HCT116 (cell line): Measurements from ENCODE around the gene ARHGEF16. TPM values are rescaled to one million over a fixed set of nuclear protein-coding genes. Genes with fewer than 3 reads are reported as not detected.

Experiments used
- ATAC-seq: fragments of 200-7000 bp; cut with Tn5 transposase; 2 replicates; pipeline ENCODE4 v1.9.1; 2020; ENCODE audit warnings: mild to moderate bottlenecking, moderate library complexity
- BruUV-seq: library from RNA; stranded (reverse); fragments of 400-500 nt; replicated peaks from 2 replicates; lab custom pipeline; 2021; lab: Mats Ljungman, UMichigan
- CTCF ChIA-PET: fragments of 300-600 bp; sonication (Branson Sonifier 250); formaldehyde crosslinking; loops from one replicate; lab custom pipeline; 2021; ENCODE audit warnings: antibody characterized with exemption; lab: Charles Lee
- POLR2A ChIA-PET: fragments of 300-600, 350-600 bp; sonication (Branson Sonifier 250); formaldehyde crosslinking; loops from one replicate; lab custom pipeline; 2021; ENCODE audit warnings: antibody characterized with exemption; lab: Charles Lee
- RAD21 ChIA-PET, 2 experiments: fragments of 300-600 bp; sonication (Branson Sonifier 250); formaldehyde crosslinking; loops; one replicate each; lab custom pipeline; 2023; ENCODE audit warnings: low total read pairs in 2 of 2; ENCODE audit not compliant: uncharacterized antibody in 2 of 2, unreplicated experiment in 2 of 2, low non-redundant PET in 1 of 2; lab: Charles Lee
- DNase-seq: peaks from one replicate; pipeline ENCODE4 v3.0.0-alpha.2; 2010; ENCODE audit warnings: low read depth, low spot score
- H2AFZ ChIP-seq: fragments of 200-600 bp; shearing (Covaris generic), sonication (generic); 2 replicates; pipeline ENCODE4 v1.6.1; 2017; ENCODE audit warnings: low read depth, mixed run types, mixed read lengths, antibody characterized with exemption, low read length; ENCODE audit not compliant: poor library complexity, severe bottlenecking
- H3K27ac ChIP-seq: 2 replicates; pipeline ENCODE4 v1.5.1; 2012; ENCODE audit warnings: low read depth, low read length
- H3K27me3 ChIP-seq: fragments of 200-600 bp; sonication (generic); 2 replicates; pipeline ENCODE4 v1.6.1; 2016; ENCODE audit warnings: mixed run types, low read length, mixed read lengths; ENCODE audit not compliant: insufficient read depth
- H3K36me3 ChIP-seq, 2 experiments: fragments of 200-500 bp in 1 of 2; fragments of 200-600 bp in 1 of 2; sonication (Bioruptor generic) in 1 of 2; sonication (generic) in 1 of 2; 2 replicates each; pipeline versions ENCODE4 v1.5.1 to v1.6.1; 2014 to 2016; ENCODE audit warnings: low read length in 2 of 2, inconsistent platforms in 1 of 2, mixed read lengths in 1 of 2, mixed run types in 1 of 2; ENCODE audit not compliant: insufficient read depth in 2 of 2, control insufficient read depth in 1 of 2
- H3K4me1 ChIP-seq, 2 experiments: fragments of 200-600 bp in 1 of 2; sonication (generic) in 1 of 2; 2 replicates each; pipeline versions ENCODE4 v1.5.1 to v1.6.1; 2012 to 2017; ENCODE audit warnings: low read length in 2 of 2, inconsistent platforms in 1 of 2, mild to moderate bottlenecking in 1 of 2, mixed read lengths in 1 of 2, mixed run types in 1 of 2, moderate library complexity in 1 of 2; ENCODE audit not compliant: insufficient read depth in 2 of 2, control insufficient read depth in 1 of 2
- H3K4me2 ChIP-seq: fragments of 200-600 bp; sonication (generic); 2 replicates; pipeline ENCODE4 v1.6.1; 2017; ENCODE audit warnings: mixed run types, low read length, mixed read lengths
- H3K4me3 ChIP-seq, 2 experiments: fragments of 200-600 bp in 1 of 2; sonication (generic) in 1 of 2; replicated peaks in 1 of 2; 2 replicates each; pipeline ENCODE4 v1.5.1; 2011 to 2016; ENCODE audit warnings: low read length in 2 of 2, control low read depth in 1 of 2, low read depth in 1 of 2, mild to moderate bottlenecking in 1 of 2, mixed read lengths in 1 of 2, mixed run types in 1 of 2
- H3K79me2 ChIP-seq: fragments of 200-600 bp; sonication (generic); 2 replicates; pipeline ENCODE4 v1.6.1; 2017; ENCODE audit warnings: mild to moderate bottlenecking, mixed run types, low read length, moderate library complexity, mixed read lengths; ENCODE audit not compliant: insufficient read depth
- H3K9ac ChIP-seq: fragments of 200-600 bp; sonication (generic); 2 replicates; pipeline ENCODE4 v1.6.1; 2016; ENCODE audit warnings: low read length, mixed read lengths
- H3K9me2 ChIP-seq: fragments of 200-600 bp; sonication (generic), shearing (Covaris generic); 2 replicates; pipeline ENCODE4 v1.6.1; 2017; ENCODE audit warnings: mixed run types, mild to moderate bottlenecking, moderate library complexity; ENCODE audit not compliant: insufficient read depth
- H3K9me3 ChIP-seq, 2 experiments: fragments of 200-500 bp in 1 of 2; fragments of 200-600 bp in 1 of 2; sonication (Bioruptor generic) in 1 of 2; sonication (generic) in 1 of 2; 2 replicates each; pipeline ENCODE4 v1.6.1; 2014 to 2017; ENCODE audit warnings: low read length in 2 of 2, mixed read lengths in 2 of 2, inconsistent platforms in 1 of 2, low read depth in 1 of 2, mild to moderate bottlenecking in 1 of 2, mixed run types in 1 of 2, moderate library complexity in 1 of 2; ENCODE audit not compliant: control insufficient read depth in 1 of 2, insufficient read depth in 1 of 2
- H4K20me1 ChIP-seq: fragments of 200-600 bp; sonication (generic), shearing (Covaris generic); 2 replicates; pipeline ENCODE4 v1.6.1; 2017; ENCODE audit warnings: mixed run types, mild to moderate bottlenecking, moderate library complexity; ENCODE audit not compliant: insufficient read depth
- ATF3 ChIP-seq: IDR thresholded peaks from 2 replicates; pipeline ENCODE4 v1.6.1; 2012
- CBX3 ChIP-seq: IDR thresholded peaks from 2 replicates; pipeline ENCODE4 v1.6.1; 2012; ENCODE audit warnings: low read depth
- CEBPB ChIP-seq: IDR thresholded peaks from 2 replicates; pipeline ENCODE4 v1.6.1; 2012; ENCODE audit warnings: low read depth
- FOSL1 ChIP-seq: IDR thresholded peaks from 2 replicates; pipeline ENCODE4 v1.6.1; 2012; ENCODE audit warnings: low read depth
- MAX ChIP-seq: IDR thresholded peaks from 2 replicates; pipeline ENCODE4 v1.6.1; 2012
- SIN3A ChIP-seq: IDR thresholded peaks from 2 replicates; pipeline ENCODE4 v1.6.1; 2012; ENCODE audit warnings: low read depth
- TCF7L2 ChIP-seq: IDR thresholded peaks from 2 replicates; pipeline ENCODE4 v1.7.0; 2011; ENCODE audit warnings: borderline replicate concordance, inconsistent platforms; ENCODE audit not compliant: insufficient read depth, insufficient read length; ENCODE audit errors: extremely low read depth
- ZFX ChIP-seq: fragments of 450-650 bp; IDR thresholded peaks from 2 replicates; pipeline ENCODE4 v1.6.1; 2017
- ZNF274 ChIP-seq: fragments of 200-500 bp; sonication (Bioruptor generic); IDR thresholded peaks from 2 replicates; pipeline ENCODE4 v1.6.1; 2014; ENCODE audit warnings: mild to moderate bottlenecking, low read depth, low read length, inconsistent platforms
- intact Hi-C: fragments of 100-400 bp; cut with micrococcal nuclease; formaldehyde crosslinking; loops from 2 replicates; pipeline ENCODE4 v1.10.0; 2022
- total RNA-seq: library from RNA; stranded (reverse); gene quantifications from one replicate; pipeline ENCODE4 v1.2.1, GENCODE V29; 2021; ENCODE audit not compliant: unreplicated experiment
- TF ChIP-seq, protein P1 (sequence below), 3 experiments: fragments of 200-600 bp in 1 of 3; sonication (generic) in 1 of 3; IDR thresholded peaks in 2 of 3; conservative IDR thresholded peaks in 1 of 3; 2 replicates each; pipeline ENCODE4 v1.5.1; 2012 to 2017; ENCODE audit warnings: low read depth in 2 of 3, low read length in 2 of 3, antibody characterized with exemption in 1 of 3, borderline replicate concordance in 1 of 3, control low read depth in 1 of 3, mild to moderate bottlenecking in 1 of 3, mixed read lengths in 1 of 3, mixed run types in 1 of 3, moderate library complexity in 1 of 3; ENCODE audit not compliant: insufficient read depth in 1 of 3

Gene ARHGEF16
- total RNA-seq, 1 experiment from 2014 or later = 37.4 TPM

GRCh38 chr1:3468236-3469103, 14.0 kb downstream of the ARHGEF16 start:
- H3K36me3 ChIP-seq = no peaks in the 10 kb centered on the region
- no peaks in the 10 kb centered on the region for H3K9me3 ChIP-seq
- no peak overlapping the region for H2AFZ ChIP-seq
- intact Hi-C loops = no loop called here
- H3K27me3 ChIP-seq = no peaks in the 10 kb centered on the region
- no peak overlapping the region for H3K4me3 ChIP-seq
- H3K27ac ChIP-seq = no peak overlapping the region
- no peak for DNase-seq
- no TSS peak for BruUV-seq
- POLR2A ChIA-PET = no interaction called here
- H3K9ac ChIP-seq = no peak overlapping the region
- CTCF ChIA-PET = no interaction called here
- H3K79me2 ChIP-seq = no peaks in the 10 kb centered on the region
- no peak for TF ChIP-seq FOSL1
- no peak for TF ChIP-seq CBX3
- no peak for TF ChIP-seq ZNF274
- no peak for TF ChIP-seq CEBPB
- TF ChIP-seq ATF3 = no peak
- TF ChIP-seq MAX = no peak
- no peak for TF ChIP-seq TCF7L2
- TF ChIP-seq, protein P1, sequence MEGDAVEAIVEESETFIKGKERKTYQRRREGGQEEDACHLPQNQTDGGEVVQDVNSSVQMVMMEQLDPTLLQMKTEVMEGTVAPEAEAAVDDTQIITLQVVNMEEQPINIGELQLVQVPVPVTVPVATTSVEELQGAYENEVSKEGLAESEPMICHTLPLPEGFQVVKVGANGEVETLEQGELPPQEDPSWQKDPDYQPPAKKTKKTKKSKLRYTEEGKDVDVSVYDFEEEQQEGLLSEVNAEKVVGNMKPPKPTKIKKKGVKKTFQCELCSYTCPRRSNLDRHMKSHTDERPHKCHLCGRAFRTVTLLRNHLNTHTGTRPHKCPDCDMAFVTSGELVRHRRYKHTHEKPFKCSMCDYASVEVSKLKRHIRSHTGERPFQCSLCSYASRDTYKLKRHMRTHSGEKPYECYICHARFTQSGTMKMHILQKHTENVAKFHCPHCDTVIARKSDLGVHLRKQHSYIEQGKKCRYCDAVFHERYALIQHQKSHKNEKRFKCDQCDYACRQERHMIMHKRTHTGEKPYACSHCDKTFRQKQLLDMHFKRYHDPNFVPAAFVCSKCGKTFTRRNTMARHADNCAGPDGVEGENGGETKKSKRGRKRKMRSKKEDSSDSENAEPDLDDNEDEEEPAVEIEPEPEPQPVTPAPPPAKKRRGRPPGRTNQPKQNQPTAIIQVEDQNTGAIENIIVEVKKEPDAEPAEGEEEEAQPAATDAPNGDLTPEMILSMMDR (IDR thresholded peaks at IDR 0.05 in 2 of 3, conservative IDR thresholded peaks at IDR 0.05 in 1 of 3; ENCODE audit: borderline replicate concordance in 1 of 3, insufficient read depth in 1 of 3, low read depth in 2 of 3, low read length in 2 of 3) = no peak
- TF ChIP-seq SIN3A = no peak
- TF ChIP-seq ZFX = no peak
- H3K4me1 ChIP-seq = peaks cover 0 to 12% of the 10 kb centered on the region in 2 experiments; a peak in 1 of 4 replicates
- ATAC-seq = no peak
- H3K4me2 ChIP-seq = no peak overlapping the region
- RAD21 ChIA-PET = no interaction called here
- no peaks in the 10 kb centered on the region for H3K9me2 ChIP-seq
- no peaks in the 10 kb centered on the region for H4K20me1 ChIP-seq
